Measurements from ENCODE around the gene ZSWIM6.

The ZSWIM6 gene

GRCh38 chr5:61311836-61312808, 19.9 kb upstream of the ZSWIM6 start:
- TF ChIP-seq EZH2 (IDR thresholded peaks at IDR 0.05), result no peak
- no peak for TF ChIP-seq POLR2AphosphoS5 (IDR thresholded peaks at IDR 0.05; ENCODE audit: borderline replicate concordance, low read depth, low read length)
- no peak for TF ChIP-seq FOXP2 (optimal IDR thresholded peaks at IDR 0.05; ENCODE audit: control extremely low read depth, extremely low read length, insufficient read depth)
- Histone ChIP-seq H3K9ac (ENCODE audit: insufficient read length) (no peak overlapping the region), H3K9me3 (ENCODE audit: low read depth, low read length) (no peaks in the 10 kb centered on the region), H3K36me3 (ENCODE audit: insufficient read depth, low read length) (no peaks in the 10 kb centered on the region), H3K27ac (no peak overlapping the region), H3K4me3 (no peak overlapping the region)
- no peak for DNase-seq (ENCODE audit: low read depth, low spot score)

- peak overlapping the region; percentile 34 for H3K4me3 ChIP-seq
- TF ChIP-seq POLR2AphosphoS5 (IDR thresholded peaks at IDR 0.05; ENCODE audit: borderline replicate concordance, low read depth, low read length), result no peak
- no peak for TF ChIP-seq FOXP2 (optimal IDR thresholded peaks at IDR 0.05; ENCODE audit: control extremely low read depth, extremely low read length, insufficient read depth)
- H3K27ac ChIP-seq, result peak overlapping the region; percentile 88
- H3K9ac ChIP-seq (ENCODE audit: insufficient read length), result peak overlapping the region; percentile 7
- H3K9me3 ChIP-seq (ENCODE audit: low read depth, low read length), result no peaks in the 10 kb centered on the region
- H3K36me3 ChIP-seq (ENCODE audit: insufficient read depth, low read length), result no peaks in the 10 kb centered on the region
- no peak for DNase-seq (ENCODE audit: low read depth, low spot score)
Measured at GRCh38 chr5:61313960-61314681, 17.9 kb upstream of the ZSWIM6 start.

GRCh38 chr5:61318376-61318775, 13.7 kb upstream of the ZSWIM6 start:
- H3K27ac ChIP-seq, result peak overlapping the region; percentile 99
- TF ChIP-seq EZH2 (IDR thresholded peaks at IDR 0.05) (no peak), FOXP2 (optimal IDR thresholded peaks at IDR 0.05; ENCODE audit: control extremely low read depth, extremely low read length, insufficient read depth) (no peak), POLR2AphosphoS5 (IDR thresholded peaks at IDR 0.05; ENCODE audit: borderline replicate concordance, low read depth, low read length) (no peak)
- no peaks in the 10 kb centered on the region for H3K36me3 ChIP-seq (ENCODE audit: insufficient read depth, low read length)
- H3K9me3 ChIP-seq (ENCODE audit: low read depth, low read length), result no peaks in the 10 kb centered on the region
- peak overlapping the region; percentile 73 for H3K4me3 ChIP-seq
- H3K9ac ChIP-seq (ENCODE audit: insufficient read length), result peak overlapping the region; percentile 60
- DNase-seq (ENCODE audit: low read depth, low spot score), result no peak

- peak overlapping the region; percentile 60 for H3K9ac ChIP-seq (ENCODE audit: insufficient read length)
- peak; percentile 96 for DNase-seq (ENCODE audit: low read depth, low spot score)
- H3K27ac ChIP-seq, result peak overlapping the region; percentile 99
- H3K9me3 ChIP-seq (ENCODE audit: low read depth, low read length), result no peaks in the 10 kb centered on the region
- TF ChIP-seq POLR2AphosphoS5 (IDR thresholded peaks at IDR 0.05; ENCODE audit: borderline replicate concordance, low read depth, low read length) (peak; percentile 59; the same call in 1 of the 2 replicates), EZH2 (IDR thresholded peaks at IDR 0.05) (no peak), FOXP2 (optimal IDR thresholded peaks at IDR 0.05; ENCODE audit: control extremely low read depth, extremely low read length, insufficient read depth) (peak; percentile 80)
- peak overlapping the region; percentile 73 for H3K4me3 ChIP-seq
- H3K36me3 ChIP-seq (ENCODE audit: insufficient read depth, low read length), result no peaks in the 10 kb centered on the region
Measured at GRCh38 chr5:61319388-61320146, 12.5 kb upstream of the ZSWIM6 start.

- Histone ChIP-seq H3K27ac (peak overlapping the region; percentile 99; the same call in 1 of the 2 replicates), H3K4me3 (no peak overlapping the region), H3K9ac (ENCODE audit: insufficient read length) (no peak overlapping the region), H3K9me3 (ENCODE audit: low read depth, low read length) (no peaks in the 10 kb centered on the region), H3K36me3 (ENCODE audit: insufficient read depth, low read length) (no peaks in the 10 kb centered on the region)
- TF ChIP-seq POLR2AphosphoS5 (IDR thresholded peaks at IDR 0.05; ENCODE audit: borderline replicate concordance, low read depth, low read length) (no peak), EZH2 (IDR thresholded peaks at IDR 0.05) (no peak), FOXP2 (optimal IDR thresholded peaks at IDR 0.05; ENCODE audit: control extremely low read depth, extremely low read length, insufficient read depth) (no peak)
- no peak for DNase-seq (ENCODE audit: low read depth, low spot score)
Measured at GRCh38 chr5:61320860-61321259, 11.2 kb upstream of the ZSWIM6 start.

- H3K27ac ChIP-seq, result no peak overlapping the region
- no peak overlapping the region for H3K9ac ChIP-seq (ENCODE audit: insufficient read length)
- no peaks in the 10 kb centered on the region for H3K9me3 ChIP-seq (ENCODE audit: low read depth, low read length)
- TF ChIP-seq POLR2AphosphoS5 (IDR thresholded peaks at IDR 0.05; ENCODE audit: borderline replicate concordance, low read depth, low read length), result no peak
- no peak for TF ChIP-seq FOXP2 (optimal IDR thresholded peaks at IDR 0.05; ENCODE audit: control extremely low read depth, extremely low read length, insufficient read depth)
- TF ChIP-seq EZH2 (IDR thresholded peaks at IDR 0.05), result no peak
- no peak for DNase-seq (ENCODE audit: low read depth, low spot score)
- no peak overlapping the region for H3K4me3 ChIP-seq
- H3K36me3 ChIP-seq (ENCODE audit: insufficient read depth, low read length), result no peaks in the 10 kb centered on the region
Measured at GRCh38 chr5:61321669-61322068, 10.4 kb upstream of the ZSWIM6 start.

GRCh38 chr5:61322738-61323725, 9.0 kb upstream of the ZSWIM6 start:
- H3K9ac ChIP-seq (ENCODE audit: insufficient read length), result no peak overlapping the region
- H3K36me3 ChIP-seq (ENCODE audit: insufficient read depth, low read length), result no peaks in the 10 kb centered on the region
- peak overlapping the region; percentile 22; the same call in 1 of the 2 replicates for H3K27ac ChIP-seq
- TF ChIP-seq EZH2 (IDR thresholded peaks at IDR 0.05) (no peak), FOXP2 (optimal IDR thresholded peaks at IDR 0.05; ENCODE audit: control extremely low read depth, extremely low read length, insufficient read depth) (no peak), POLR2AphosphoS5 (IDR thresholded peaks at IDR 0.05; ENCODE audit: borderline replicate concordance, low read depth, low read length) (no peak)
- no peak overlapping the region for H3K4me3 ChIP-seq
- no peaks in the 10 kb centered on the region for H3K9me3 ChIP-seq (ENCODE audit: low read depth, low read length)
- DNase-seq (ENCODE audit: low read depth, low spot score), result no peak

Data from SK-N-MC (cell line).